ENCODE measurements around the gene ARID1A. TPM values are rescaled to one million over a fixed set of nuclear protein-coding genes. Genes with fewer than 3 reads are reported as not detected.

Gene ARID1A
- total and polyA plus RNA-seq, 2 of the 8 experiments (the other 6 are each of a cell fraction or from before 2014, with no cell fraction given): 52.1 to 103 TPM

DNA sequence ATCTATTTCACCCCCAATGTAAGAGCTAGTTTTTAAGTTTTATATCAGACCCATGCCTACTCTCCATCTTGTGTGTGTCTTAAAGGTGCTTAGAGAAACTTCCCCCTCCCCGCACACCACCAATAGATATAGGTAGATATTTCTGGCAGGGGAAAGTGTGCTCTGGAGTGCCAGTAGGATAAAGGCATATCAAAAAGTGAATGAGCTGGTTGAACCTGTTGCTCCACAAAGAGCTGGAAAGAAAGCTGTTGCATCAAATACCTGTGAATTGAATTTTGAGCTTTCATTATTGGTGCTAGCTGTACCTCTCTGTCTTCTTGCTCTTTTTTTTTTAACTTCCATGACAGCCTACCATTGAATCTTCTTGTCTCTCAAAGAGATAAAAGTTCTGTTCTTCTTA is 32.8 kb downstream of the ARID1A start (continued):
- no peak for TF ChIP-seq CHD2 (IDR thresholded peaks at IDR 0.05; ENCODE audit: low read length)
- no peak for TF ChIP-seq RBBP5 (IDR thresholded peaks at IDR 0.05; ENCODE audit: borderline replicate concordance, low read depth, low read length)
- TF ChIP-seq KDM4A (IDR thresholded peaks at IDR 0.05; ENCODE audit: low read depth, low read length, severe bottlenecking): no peak
- no peak for TF ChIP-seq JUND (IDR thresholded peaks at IDR 0.05; ENCODE audit: low read length)
- TF ChIP-seq SIRT6 (IDR thresholded peaks at IDR 0.05; ENCODE audit: low read length): no peak
- TF ChIP-seq HDAC6 (IDR thresholded peaks at IDR 0.05; ENCODE audit: low read depth, low read length): no peak
- no peak for TF ChIP-seq GTF2F1 (IDR thresholded peaks at IDR 0.05; ENCODE audit: borderline replicate concordance, low read depth, low read length)
- no peak for TF ChIP-seq ZNF274 (IDR thresholded peaks at IDR 0.05; ENCODE audit: borderline replicate concordance, extremely low read depth, low read length)
- no peak for TF ChIP-seq RNF2 (IDR thresholded peaks at IDR 0.05; ENCODE audit: borderline replicate concordance, low read depth, low read length, missing control alignments, poor library complexity, severe bottlenecking)

Measured in H1 (cell line).